NT2/D1 (cell line): ENCODE data around the gene TRAF6.

Experiments used
- YY1 ChIP-seq: IDR thresholded peaks from 2 replicates; pipeline ENCODE4 v1.6.1; 2011; ENCODE audit not compliant: insufficient read length, insufficient read depth
- ZNF274 ChIP-seq: IDR thresholded peaks from 2 replicates; pipeline ENCODE4 v1.6.1; 2011; ENCODE audit warnings: mild to moderate bottlenecking, low read depth, low read length

GRCh38 chr11:36485298-36486002 lies 24.6 kb downstream of the TRAF6 start:
- TF ChIP-seq YY1 = no peak
- no peak for TF ChIP-seq ZNF274
